GM12872 (cell line): ENCODE measurements around the gene GCN1.

ENCODE experiments used
- TF ChIP-seq, protein P1 (sequence below): IDR thresholded peaks from 3 replicates; pipeline ENCODE4 v1.5.1; 2011; ENCODE audit warnings: low read depth, mild to moderate bottlenecking, low read length, moderate library complexity; ENCODE audit not compliant: insufficient read depth

Gene GCN1

DNA sequence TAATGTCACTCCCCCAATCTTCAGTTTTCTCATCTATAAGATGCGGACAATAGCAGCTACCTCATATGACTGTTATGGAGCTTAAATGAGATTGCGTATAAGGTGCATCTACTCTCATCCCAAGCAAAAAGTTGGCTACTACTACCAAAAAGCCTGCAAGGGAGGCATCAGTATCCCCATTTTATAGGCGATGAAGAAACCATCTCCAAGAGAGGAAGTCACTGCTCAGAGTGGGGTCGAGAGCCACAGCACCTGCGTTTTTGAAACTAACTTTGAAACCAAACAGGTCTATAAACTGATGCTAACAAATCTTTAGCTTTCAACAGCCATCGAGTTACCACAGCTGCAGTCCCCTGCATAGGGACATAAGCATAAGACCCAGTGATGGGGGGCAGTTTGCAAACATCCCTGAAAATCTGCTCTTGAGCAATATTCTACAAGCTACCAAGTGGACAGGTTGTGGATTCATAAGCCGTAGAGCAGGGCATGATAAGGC, 3.5 kb downstream of the GCN1 start:
- TF ChIP-seq, protein P1, sequence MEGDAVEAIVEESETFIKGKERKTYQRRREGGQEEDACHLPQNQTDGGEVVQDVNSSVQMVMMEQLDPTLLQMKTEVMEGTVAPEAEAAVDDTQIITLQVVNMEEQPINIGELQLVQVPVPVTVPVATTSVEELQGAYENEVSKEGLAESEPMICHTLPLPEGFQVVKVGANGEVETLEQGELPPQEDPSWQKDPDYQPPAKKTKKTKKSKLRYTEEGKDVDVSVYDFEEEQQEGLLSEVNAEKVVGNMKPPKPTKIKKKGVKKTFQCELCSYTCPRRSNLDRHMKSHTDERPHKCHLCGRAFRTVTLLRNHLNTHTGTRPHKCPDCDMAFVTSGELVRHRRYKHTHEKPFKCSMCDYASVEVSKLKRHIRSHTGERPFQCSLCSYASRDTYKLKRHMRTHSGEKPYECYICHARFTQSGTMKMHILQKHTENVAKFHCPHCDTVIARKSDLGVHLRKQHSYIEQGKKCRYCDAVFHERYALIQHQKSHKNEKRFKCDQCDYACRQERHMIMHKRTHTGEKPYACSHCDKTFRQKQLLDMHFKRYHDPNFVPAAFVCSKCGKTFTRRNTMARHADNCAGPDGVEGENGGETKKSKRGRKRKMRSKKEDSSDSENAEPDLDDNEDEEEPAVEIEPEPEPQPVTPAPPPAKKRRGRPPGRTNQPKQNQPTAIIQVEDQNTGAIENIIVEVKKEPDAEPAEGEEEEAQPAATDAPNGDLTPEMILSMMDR, result no peak

DNA sequence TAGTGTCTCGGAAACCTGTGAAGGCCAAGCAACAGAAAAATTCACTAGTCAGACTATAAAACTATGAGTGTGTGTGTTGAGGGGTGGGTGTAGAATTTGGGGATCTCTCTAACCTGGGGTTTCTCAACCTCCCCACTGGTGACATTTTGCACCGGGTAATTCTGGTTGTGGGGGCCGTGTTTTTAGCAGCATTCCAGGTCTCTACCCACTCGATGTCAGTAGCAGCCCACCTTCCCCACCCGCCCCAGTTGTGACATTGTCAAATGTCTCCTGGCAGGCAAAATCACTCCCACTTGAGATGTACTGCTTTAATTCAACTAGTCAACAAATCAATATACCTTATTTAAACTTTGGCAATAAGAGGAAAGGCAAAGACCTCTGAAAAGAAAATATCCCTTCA, 4.1 kb downstream of the GCN1 start:
- TF ChIP-seq, protein P1, result no peak

DNA sequence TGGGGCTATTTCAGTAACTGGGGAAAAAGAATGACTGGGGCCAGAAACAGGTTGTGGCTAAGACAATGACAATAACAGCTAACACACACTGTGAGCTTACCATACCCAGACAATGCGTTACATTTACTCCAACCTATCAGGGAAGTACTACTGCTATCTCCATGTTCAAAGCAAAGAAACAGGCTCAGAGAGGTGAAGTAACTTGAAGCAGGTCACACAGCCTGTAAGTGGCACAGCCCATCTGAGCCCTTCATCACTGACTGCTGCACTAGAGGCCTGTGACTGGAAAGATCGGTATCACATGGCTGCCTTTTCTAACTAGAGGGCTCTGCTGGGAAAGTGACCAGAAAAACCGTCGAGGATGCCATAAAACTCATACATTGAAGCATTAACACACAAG, 7.9 kb downstream of the GCN1 start:
- TF ChIP-seq, protein P1, result no peak

DNA sequence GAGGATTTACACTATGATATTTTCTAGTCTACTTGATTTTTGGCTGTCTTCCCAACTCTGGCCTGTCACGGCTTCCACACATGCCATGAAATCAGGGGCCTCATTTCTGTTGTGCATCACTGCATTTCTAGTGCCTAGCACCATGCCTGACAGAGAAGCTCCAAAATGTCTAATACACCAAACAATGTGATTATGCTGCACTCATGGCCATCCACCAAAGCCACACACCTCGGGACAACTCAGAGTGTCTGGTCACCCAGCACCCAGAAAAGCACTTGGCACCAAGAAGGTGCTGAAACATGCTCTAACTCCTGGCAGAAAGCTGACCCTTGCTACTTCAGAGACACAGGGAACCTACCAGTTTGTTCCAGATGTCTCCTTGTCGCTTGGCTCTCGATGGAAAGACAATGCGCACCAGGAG, 11.3 kb downstream of the GCN1 start:
- TF ChIP-seq, protein P1, result no peak

DNA sequence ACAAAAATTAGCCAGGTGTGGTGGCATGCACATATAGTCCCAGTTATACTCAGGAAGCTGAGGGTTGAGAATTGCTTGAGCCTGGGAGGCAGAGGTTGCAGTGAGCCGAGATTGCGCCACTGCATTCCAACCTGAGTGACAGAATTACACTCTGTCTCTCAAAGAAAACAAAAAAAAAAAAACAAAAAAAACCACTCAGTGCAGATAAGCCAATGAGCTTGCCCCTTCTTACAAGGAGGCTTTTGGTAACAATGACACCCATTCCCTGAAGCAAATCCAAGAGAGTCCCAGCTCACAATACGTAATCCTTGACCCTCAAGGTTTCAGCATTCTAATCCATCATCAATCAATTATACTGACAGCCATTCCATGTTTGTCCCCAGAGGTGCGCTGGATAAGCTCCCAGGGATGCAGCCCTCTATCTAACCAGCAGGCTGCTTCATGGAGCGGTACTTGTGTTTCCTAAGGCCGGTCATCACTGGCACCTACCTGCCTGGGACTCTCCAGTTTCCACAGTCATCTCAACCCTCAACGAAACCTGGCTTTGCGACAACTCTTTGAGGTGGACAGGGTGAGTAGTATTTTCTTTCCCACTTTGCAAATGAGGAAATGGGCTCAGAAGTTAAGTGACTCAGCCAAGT, 12.4 kb downstream of the GCN1 start:
- TF ChIP-seq, protein P1, result no peak

DNA sequence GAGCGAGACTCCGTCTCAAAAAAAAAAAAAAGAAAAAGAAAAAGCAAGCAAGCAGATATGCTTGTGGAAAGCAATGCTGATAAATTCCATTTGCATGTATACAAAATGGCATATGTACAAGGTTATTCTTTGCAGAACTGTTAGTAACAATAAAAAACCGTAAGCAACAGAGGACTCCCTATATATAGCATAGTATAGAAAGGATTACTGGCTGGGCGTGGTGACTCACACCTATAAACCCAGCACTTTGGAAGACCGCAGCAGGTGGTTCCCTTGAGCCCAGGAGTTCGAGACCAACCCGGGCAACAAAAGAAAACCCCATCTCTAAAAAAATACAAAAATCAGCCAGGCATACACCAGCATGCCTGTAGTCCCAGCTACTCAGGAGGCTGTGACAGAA, 13.5 kb downstream of the GCN1 start:
- TF ChIP-seq, protein P1, result no peak

DNA sequence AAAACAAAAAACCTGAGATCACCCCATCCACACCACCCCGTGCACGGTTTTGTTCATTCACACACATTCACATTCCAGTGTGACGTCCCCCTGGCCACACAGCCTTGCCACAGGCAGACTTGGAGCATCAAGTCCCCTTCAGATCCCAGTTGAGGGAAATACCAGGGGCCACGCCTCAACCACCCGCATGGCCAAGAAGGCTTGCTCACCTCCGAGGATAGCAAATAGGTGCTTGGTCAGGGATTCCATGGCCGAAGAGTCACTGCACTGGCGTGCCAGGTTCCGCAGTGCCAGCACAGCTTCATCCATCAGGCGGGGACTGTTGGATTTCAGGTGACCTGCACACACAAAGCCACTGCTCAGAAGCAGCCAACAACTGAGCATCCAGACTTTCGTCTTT, 19.0 kb downstream of the GCN1 start:
- TF ChIP-seq, protein P1, result no peak
